Measurements from ENCODE around the gene NPAS4.

The NPAS4 gene

DNA sequence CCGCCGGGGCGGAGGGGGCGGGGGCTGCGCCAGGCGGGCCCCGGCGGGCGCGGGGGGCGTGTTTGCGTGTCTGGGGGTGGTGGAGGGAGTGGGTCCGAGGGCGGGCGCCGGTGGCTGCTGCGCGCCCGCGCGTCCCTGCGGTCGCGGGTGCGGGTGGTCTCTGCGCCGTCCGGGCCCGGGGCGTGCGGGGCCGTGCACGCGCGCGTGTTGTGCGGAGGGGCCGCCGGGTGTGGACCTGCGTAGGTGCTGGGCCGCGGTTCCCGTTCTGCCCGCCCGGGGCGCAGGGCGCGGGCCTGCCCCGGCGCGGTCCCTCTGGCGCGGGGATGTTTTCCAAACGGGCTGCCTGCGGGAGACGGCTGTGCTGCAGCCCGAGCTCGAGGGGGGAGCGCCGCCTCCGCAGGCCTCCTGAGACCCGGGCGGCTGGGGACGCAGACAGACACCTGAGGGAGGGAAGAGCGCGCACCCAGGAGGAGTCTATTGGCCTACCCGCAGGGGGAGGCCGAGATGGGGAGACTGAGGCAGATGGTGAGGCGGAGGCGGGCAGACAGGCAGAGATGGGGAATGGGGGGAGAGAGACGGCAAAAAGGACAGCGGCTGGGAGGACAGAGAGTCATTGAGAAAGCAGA lies 46.3 kb downstream of the NPAS4 start:
- WGBS, 2 experiments: 3% methylated on average over 72 of the region's 72 CpGs
- Histone ChIP-seq H3K27ac (ENCODE audit: insufficient read depth, low read depth, low read length, poor library complexity, severe bottlenecking) (no peak overlapping the region), H3K4me3 (ENCODE audit: insufficient read depth, low read depth, low read length) (peak overlapping the region; percentile 47), H3K36me3 (ENCODE audit: control insufficient read depth, insufficient read depth, low read length) (no peaks in the 10 kb centered on the region), H3K27me3 (ENCODE audit: control insufficient read depth, insufficient read depth, low read length, poor library complexity, severe bottlenecking) (no peaks in the 10 kb centered on the region), H3K4me1 (ENCODE audit: control insufficient read depth, insufficient read depth, low read length) (peaks cover 11% of the 10 kb centered on the region), H3K9me3 (ENCODE audit: control insufficient read depth, low read length) (no peaks in the 10 kb centered on the region)

- Histone ChIP-seq H3K27me3 (ENCODE audit: control insufficient read depth, insufficient read depth, low read length, poor library complexity, severe bottlenecking) (no peaks in the 10 kb centered on the region), H3K4me1 (ENCODE audit: control insufficient read depth, insufficient read depth, low read length) (peaks cover 11% of the 10 kb centered on the region), H3K9me3 (ENCODE audit: control insufficient read depth, low read length) (no peaks in the 10 kb centered on the region), H3K4me3 (ENCODE audit: insufficient read depth, low read depth, low read length) (peak overlapping the region; percentile 47), H3K27ac (ENCODE audit: insufficient read depth, low read depth, low read length, poor library complexity, severe bottlenecking) (no peak overlapping the region), H3K36me3 (ENCODE audit: control insufficient read depth, insufficient read depth, low read length) (no peaks in the 10 kb centered on the region)
- 44 to 49% methylated on average over 6 of the region's 6 CpGs for WGBS, 2 experiments
Measured at GRCh38 chr11:66467756-66468155, 46.9 kb downstream of the NPAS4 start.

DNA sequence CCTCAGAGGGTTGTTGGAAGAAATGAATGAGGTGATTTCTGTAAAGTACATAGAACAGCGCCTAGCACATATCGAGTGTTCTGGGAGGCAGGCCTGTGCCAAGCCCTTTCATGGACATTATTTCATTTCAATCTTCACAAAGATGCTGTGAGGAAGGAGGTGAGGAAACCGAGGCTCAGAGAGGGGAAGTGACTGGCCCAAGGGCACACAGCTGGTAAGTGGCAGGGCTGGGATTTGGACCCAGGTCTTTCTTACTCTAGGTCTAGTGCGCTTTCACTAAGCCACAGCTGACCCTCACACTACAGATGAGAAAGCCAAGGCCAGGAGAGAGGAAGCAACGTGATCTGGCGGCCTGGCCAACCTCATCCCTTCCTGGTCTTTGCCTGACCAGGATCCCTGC lies 47.9 kb downstream of the NPAS4 start:
- H3K27ac ChIP-seq (ENCODE audit: insufficient read depth, low read depth, low read length, poor library complexity, severe bottlenecking): no peak overlapping the region
- H3K27me3 ChIP-seq (ENCODE audit: control insufficient read depth, insufficient read depth, low read length, poor library complexity, severe bottlenecking): no peaks in the 10 kb centered on the region
- H3K36me3 ChIP-seq (ENCODE audit: control insufficient read depth, insufficient read depth, low read length): peaks cover 4% of the 10 kb centered on the region
- peaks cover 11% of the 10 kb centered on the region for H3K4me1 ChIP-seq (ENCODE audit: control insufficient read depth, insufficient read depth, low read length)
- no peak overlapping the region for H3K4me3 ChIP-seq (ENCODE audit: insufficient read depth, low read depth, low read length)
- 90 to 93% methylated on average over 6 of the region's 6 CpGs for WGBS, 2 experiments
- no peaks in the 10 kb centered on the region for H3K9me3 ChIP-seq (ENCODE audit: control insufficient read depth, low read length)

DNA sequence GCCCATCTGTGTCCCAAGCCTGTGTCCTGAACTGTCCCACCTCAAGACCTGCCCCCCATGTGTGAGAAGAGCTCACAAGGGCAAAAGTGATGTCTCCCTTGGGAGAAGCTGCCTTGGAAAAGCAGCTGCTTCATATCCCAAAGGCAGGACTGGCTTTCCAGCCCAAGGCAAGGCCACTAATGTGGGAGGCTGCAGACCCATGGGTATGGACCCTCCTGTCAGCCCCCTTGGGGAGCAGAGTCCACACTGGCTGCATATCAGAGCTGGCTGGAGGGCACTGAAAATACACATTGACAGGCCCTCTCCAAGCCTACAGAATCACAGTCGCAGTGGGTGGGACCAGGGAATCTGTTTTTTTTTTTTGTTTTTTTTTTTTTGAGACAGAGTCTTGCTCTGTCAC lies 48.6 kb downstream of the NPAS4 start:
- no peaks in the 10 kb centered on the region for H3K9me3 ChIP-seq (ENCODE audit: control insufficient read depth, low read length)
- no peak overlapping the region for H3K4me3 ChIP-seq (ENCODE audit: insufficient read depth, low read depth, low read length)
- 88 to 90% methylated on average over 1 of the region's 1 CpG for WGBS, 2 experiments
- H3K27ac ChIP-seq (ENCODE audit: insufficient read depth, low read depth, low read length, poor library complexity, severe bottlenecking): no peak overlapping the region
- peaks cover 4% of the 10 kb centered on the region for H3K36me3 ChIP-seq (ENCODE audit: control insufficient read depth, insufficient read depth, low read length)
- H3K27me3 ChIP-seq (ENCODE audit: control insufficient read depth, insufficient read depth, low read length, poor library complexity, severe bottlenecking): no peaks in the 10 kb centered on the region
- peaks cover 16% of the 10 kb centered on the region for H3K4me1 ChIP-seq (ENCODE audit: control insufficient read depth, insufficient read depth, low read length)

DNA sequence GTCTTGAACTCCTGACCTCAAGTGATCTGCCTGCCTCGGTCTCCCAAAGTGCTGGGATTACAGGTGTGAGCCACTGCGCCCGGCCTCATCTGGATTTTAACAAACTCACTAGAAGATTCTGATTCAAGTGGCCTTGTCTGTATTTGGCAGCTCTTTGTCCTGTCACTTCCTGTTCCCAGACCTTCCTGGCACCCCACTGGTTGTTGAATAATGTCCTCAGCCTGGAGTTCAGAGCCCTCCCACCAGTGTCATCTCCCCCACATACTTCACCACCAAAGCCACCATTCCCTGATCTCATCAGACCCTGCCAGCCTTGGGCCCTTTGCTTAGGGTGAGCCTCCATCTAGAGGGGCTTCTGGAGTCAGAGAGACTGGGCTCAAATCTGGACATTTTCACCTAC lies 49.2 kb downstream of the NPAS4 start:
- H3K4me3 ChIP-seq (ENCODE audit: insufficient read depth, low read depth, low read length): no peak overlapping the region
- peaks cover 4% of the 10 kb centered on the region for H3K36me3 ChIP-seq (ENCODE audit: control insufficient read depth, insufficient read depth, low read length)
- WGBS, 2 experiments: 78 to 80% methylated on average over 3 of the region's 3 CpGs

GRCh38 chr11:66471142-66471541 lies 50.3 kb downstream of the NPAS4 start:
- no peaks in the 10 kb centered on the region for H3K9me3 ChIP-seq (ENCODE audit: control insufficient read depth, low read length)

More for the DNA sequence above, 49.2 kb downstream of the NPAS4 start:
- Histone ChIP-seq H3K4me1 (ENCODE audit: control insufficient read depth, insufficient read depth, low read length) (peaks cover 16% of the 10 kb centered on the region), H3K9me3 (ENCODE audit: control insufficient read depth, low read length) (no peaks in the 10 kb centered on the region), H3K27ac (ENCODE audit: insufficient read depth, low read depth, low read length, poor library complexity, severe bottlenecking) (no peak overlapping the region), H3K27me3 (ENCODE audit: control insufficient read depth, insufficient read depth, low read length, poor library complexity, severe bottlenecking) (no peaks in the 10 kb centered on the region)

GRCh38 chr11:66472054-66472453 lies 51.2 kb downstream of the NPAS4 start:
- WGBS, 2 experiments: 95 to 97% methylated on average over 9 of the region's 9 CpGs
- peaks cover 16% of the 10 kb centered on the region for H3K4me1 ChIP-seq (ENCODE audit: control insufficient read depth, insufficient read depth, low read length)
- no peaks in the 10 kb centered on the region for H3K9me3 ChIP-seq (ENCODE audit: control insufficient read depth, low read length)
- H3K36me3 ChIP-seq (ENCODE audit: control insufficient read depth, insufficient read depth, low read length): peaks cover 4% of the 10 kb centered on the region
- no peaks in the 10 kb centered on the region for H3K27me3 ChIP-seq (ENCODE audit: control insufficient read depth, insufficient read depth, low read length, poor library complexity, severe bottlenecking)
- H3K4me3 ChIP-seq (ENCODE audit: insufficient read depth, low read depth, low read length): no peak overlapping the region
- H3K27ac ChIP-seq (ENCODE audit: insufficient read depth, low read depth, low read length, poor library complexity, severe bottlenecking): no peak overlapping the region

More at GRCh38 chr11:66471142-66471541, 50.3 kb downstream of the NPAS4 start:
- no peak overlapping the region for H3K4me3 ChIP-seq (ENCODE audit: insufficient read depth, low read depth, low read length)
- H3K27me3 ChIP-seq (ENCODE audit: control insufficient read depth, insufficient read depth, low read length, poor library complexity, severe bottlenecking): no peaks in the 10 kb centered on the region
- peaks cover 4% of the 10 kb centered on the region for H3K36me3 ChIP-seq (ENCODE audit: control insufficient read depth, insufficient read depth, low read length)
- H3K4me1 ChIP-seq (ENCODE audit: control insufficient read depth, insufficient read depth, low read length): peaks cover 16% of the 10 kb centered on the region
- 95 to 96% methylated on average over 16 of the region's 16 CpGs for WGBS, 2 experiments
- no peak overlapping the region for H3K27ac ChIP-seq (ENCODE audit: insufficient read depth, low read depth, low read length, poor library complexity, severe bottlenecking)

DNA sequence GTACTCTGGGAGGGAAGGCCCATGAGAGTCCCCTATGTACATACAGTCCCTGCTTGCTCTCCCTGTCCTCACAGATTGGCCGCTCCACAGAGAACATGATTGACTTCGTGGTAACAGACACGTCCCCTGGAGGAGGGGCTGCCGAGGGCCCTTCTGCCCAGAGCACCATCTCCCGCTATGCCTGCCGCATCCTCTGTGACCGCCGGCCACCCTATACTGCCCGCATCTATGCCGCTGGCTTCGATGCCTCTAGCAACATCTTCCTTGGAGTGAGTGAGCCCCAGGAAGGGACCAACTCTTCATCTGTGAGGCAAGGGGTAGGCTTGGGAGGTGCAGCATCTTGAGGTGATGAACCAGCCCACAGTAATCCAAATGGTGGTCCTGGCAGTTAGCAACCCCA lies 52.3 kb downstream of the NPAS4 start:
- no peaks in the 10 kb centered on the region for H3K9me3 ChIP-seq (ENCODE audit: control insufficient read depth, low read length)
- peaks cover 9% of the 10 kb centered on the region for H3K4me1 ChIP-seq (ENCODE audit: control insufficient read depth, insufficient read depth, low read length)
- H3K27me3 ChIP-seq (ENCODE audit: control insufficient read depth, insufficient read depth, low read length, poor library complexity, severe bottlenecking): no peaks in the 10 kb centered on the region
- no peak overlapping the region for H3K27ac ChIP-seq (ENCODE audit: insufficient read depth, low read depth, low read length, poor library complexity, severe bottlenecking)
- no peak overlapping the region for H3K4me3 ChIP-seq (ENCODE audit: insufficient read depth, low read depth, low read length)
- H3K36me3 ChIP-seq (ENCODE audit: control insufficient read depth, insufficient read depth, low read length): peaks cover 4% of the 10 kb centered on the region
- 93 to 95% methylated on average over 11 of the region's 11 CpGs for WGBS, 2 experiments

GRCh38 chr11:66473608-66474515 lies 53.0 kb downstream of the NPAS4 start:
- no peaks in the 10 kb centered on the region for H3K9me3 ChIP-seq (ENCODE audit: control insufficient read depth, low read length)

GRCh38 chr11:66475349-66476172 lies 54.7 kb downstream of the NPAS4 start:
- WGBS, 2 experiments: 94 to 95% methylated on average over 44 of the region's 44 CpGs
- no peak overlapping the region for H3K4me3 ChIP-seq (ENCODE audit: insufficient read depth, low read depth, low read length)
- H3K4me1 ChIP-seq (ENCODE audit: control insufficient read depth, insufficient read depth, low read length): peaks cover 11% of the 10 kb centered on the region
- H3K27ac ChIP-seq (ENCODE audit: insufficient read depth, low read depth, low read length, poor library complexity, severe bottlenecking): no peak overlapping the region
- H3K36me3 ChIP-seq (ENCODE audit: control insufficient read depth, insufficient read depth, low read length): peaks cover 4% of the 10 kb centered on the region
- H3K9me3 ChIP-seq (ENCODE audit: control insufficient read depth, low read length): no peaks in the 10 kb centered on the region
- no peaks in the 10 kb centered on the region for H3K27me3 ChIP-seq (ENCODE audit: control insufficient read depth, insufficient read depth, low read length, poor library complexity, severe bottlenecking)

More at GRCh38 chr11:66473608-66474515, 53.0 kb downstream of the NPAS4 start:
- no peak overlapping the region for H3K4me3 ChIP-seq (ENCODE audit: insufficient read depth, low read depth, low read length)
- 91% methylated on average over 20 of the region's 20 CpGs for WGBS, 2 experiments
- H3K4me1 ChIP-seq (ENCODE audit: control insufficient read depth, insufficient read depth, low read length): peaks cover 6% of the 10 kb centered on the region
- H3K27me3 ChIP-seq (ENCODE audit: control insufficient read depth, insufficient read depth, low read length, poor library complexity, severe bottlenecking): no peaks in the 10 kb centered on the region
- H3K27ac ChIP-seq (ENCODE audit: insufficient read depth, low read depth, low read length, poor library complexity, severe bottlenecking): no peak overlapping the region
- peaks cover 4% of the 10 kb centered on the region for H3K36me3 ChIP-seq (ENCODE audit: control insufficient read depth, insufficient read depth, low read length)
